Measurements from ENCODE around the gene CCDC158. TPM values are rescaled to one million over a fixed set of nuclear protein-coding genes. Genes with fewer than 3 reads are reported as not detected.

The CCDC158 gene
- total and polyA plus RNA-seq, 2 experiments from 2014 or later: 0.21 to 0.27 TPM

DNA sequence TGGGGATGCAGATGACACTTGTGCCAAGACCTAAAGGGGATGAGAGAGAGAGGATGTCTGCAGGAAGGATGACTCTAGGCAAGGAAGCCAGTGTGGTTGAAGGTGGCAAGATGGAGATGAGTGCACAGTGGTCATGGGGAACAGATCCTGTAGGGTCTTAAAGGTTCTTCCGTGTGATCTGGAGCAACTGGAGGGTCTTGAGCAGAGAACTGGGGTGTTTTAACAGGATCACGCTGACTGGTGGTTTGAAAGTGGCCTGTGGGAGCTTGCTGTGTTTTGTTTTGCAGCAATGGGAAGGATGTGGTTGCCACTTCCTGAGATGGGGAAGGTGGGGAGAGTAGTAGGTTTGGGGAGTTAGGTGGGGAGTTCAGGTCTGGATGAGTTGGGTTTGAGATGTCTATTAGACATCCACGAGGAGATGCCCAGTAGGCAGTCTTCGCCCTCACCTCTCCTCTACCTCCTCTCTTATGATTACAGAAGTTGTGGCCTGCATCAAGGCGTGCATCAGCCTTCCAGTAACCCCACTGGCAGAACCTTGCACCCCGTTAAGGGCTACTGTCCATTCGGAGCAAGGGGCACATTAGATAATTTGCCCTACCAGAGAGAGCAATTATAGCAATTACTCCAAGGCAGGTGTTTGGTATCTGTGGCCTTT, 115.8 kb downstream of the CCDC158 start:
- DNase-seq (ENCODE audit: low spot score): no peak
- peak overlapping the region; percentile 94 for H3K4me3 ChIP-seq
- H3K27me3 Mint-ChIP-seq (ENCODE audit: insufficient read depth, low read depth, poor library complexity): peaks cover 24% of the 10 kb centered on the region
- H3K36me3 Mint-ChIP-seq (ENCODE audit: low read depth): peaks cover 4% of the 10 kb centered on the region; the same call in 1 of the 3 replicates
- no peaks in the 10 kb centered on the region for H3K36me3 ChIP-seq (ENCODE audit: insufficient read depth)
- TF ChIP-seq STAT1 (IDR thresholded peaks at IDR 0.05; ENCODE audit: unreplicated experiment) (no peak), CREB1 (CRISPR knock-in tag; IDR thresholded peaks at IDR 0.05; ENCODE audit: low read depth) (no peak), EZH2 (IDR thresholded peaks at IDR 0.05; ENCODE audit: low read depth, unreplicated experiment) (no peak), ZNF331 (CRISPR knock-in tag; IDR thresholded peaks at IDR 0.05; ENCODE audit: low read depth) (no peak), NANOG (IDR thresholded peaks at IDR 0.05; ENCODE audit: borderline replicate concordance) (no peak), EZH2phosphoT487 (IDR thresholded peaks at IDR 0.05; ENCODE audit: unreplicated experiment) (no peak), POLR2AphosphoS5 (IDR thresholded peaks at IDR 0.05; ENCODE audit: low read depth) (no peak), JUNB (IDR thresholded peaks at IDR 0.05; ENCODE audit: unreplicated experiment) (no peak), ZNF114 (CRISPR knock-in tag; IDR thresholded peaks at IDR 0.05) (no peak)
- TF ChIP-seq, protein P1, sequence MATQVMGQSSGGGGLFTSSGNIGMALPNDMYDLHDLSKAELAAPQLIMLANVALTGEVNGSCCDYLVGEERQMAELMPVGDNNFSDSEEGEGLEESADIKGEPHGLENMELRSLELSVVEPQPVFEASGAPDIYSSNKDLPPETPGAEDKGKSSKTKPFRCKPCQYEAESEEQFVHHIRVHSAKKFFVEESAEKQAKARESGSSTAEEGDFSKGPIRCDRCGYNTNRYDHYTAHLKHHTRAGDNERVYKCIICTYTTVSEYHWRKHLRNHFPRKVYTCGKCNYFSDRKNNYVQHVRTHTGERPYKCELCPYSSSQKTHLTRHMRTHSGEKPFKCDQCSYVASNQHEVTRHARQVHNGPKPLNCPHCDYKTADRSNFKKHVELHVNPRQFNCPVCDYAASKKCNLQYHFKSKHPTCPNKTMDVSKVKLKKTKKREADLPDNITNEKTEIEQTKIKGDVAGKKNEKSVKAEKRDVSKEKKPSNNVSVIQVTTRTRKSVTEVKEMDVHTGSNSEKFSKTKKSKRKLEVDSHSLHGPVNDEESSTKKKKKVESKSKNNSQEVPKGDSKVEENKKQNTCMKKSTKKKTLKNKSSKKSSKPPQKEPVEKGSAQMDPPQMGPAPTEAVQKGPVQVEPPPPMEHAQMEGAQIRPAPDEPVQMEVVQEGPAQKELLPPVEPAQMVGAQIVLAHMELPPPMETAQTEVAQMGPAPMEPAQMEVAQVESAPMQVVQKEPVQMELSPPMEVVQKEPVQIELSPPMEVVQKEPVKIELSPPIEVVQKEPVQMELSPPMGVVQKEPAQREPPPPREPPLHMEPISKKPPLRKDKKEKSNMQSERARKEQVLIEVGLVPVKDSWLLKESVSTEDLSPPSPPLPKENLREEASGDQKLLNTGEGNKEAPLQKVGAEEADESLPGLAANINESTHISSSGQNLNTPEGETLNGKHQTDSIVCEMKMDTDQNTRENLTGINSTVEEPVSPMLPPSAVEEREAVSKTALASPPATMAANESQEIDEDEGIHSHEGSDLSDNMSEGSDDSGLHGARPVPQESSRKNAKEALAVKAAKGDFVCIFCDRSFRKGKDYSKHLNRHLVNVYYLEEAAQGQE (IDR thresholded peaks at IDR 0.05; ENCODE audit: unreplicated experiment): no peak
- TF ChIP-seq, protein P2, sequence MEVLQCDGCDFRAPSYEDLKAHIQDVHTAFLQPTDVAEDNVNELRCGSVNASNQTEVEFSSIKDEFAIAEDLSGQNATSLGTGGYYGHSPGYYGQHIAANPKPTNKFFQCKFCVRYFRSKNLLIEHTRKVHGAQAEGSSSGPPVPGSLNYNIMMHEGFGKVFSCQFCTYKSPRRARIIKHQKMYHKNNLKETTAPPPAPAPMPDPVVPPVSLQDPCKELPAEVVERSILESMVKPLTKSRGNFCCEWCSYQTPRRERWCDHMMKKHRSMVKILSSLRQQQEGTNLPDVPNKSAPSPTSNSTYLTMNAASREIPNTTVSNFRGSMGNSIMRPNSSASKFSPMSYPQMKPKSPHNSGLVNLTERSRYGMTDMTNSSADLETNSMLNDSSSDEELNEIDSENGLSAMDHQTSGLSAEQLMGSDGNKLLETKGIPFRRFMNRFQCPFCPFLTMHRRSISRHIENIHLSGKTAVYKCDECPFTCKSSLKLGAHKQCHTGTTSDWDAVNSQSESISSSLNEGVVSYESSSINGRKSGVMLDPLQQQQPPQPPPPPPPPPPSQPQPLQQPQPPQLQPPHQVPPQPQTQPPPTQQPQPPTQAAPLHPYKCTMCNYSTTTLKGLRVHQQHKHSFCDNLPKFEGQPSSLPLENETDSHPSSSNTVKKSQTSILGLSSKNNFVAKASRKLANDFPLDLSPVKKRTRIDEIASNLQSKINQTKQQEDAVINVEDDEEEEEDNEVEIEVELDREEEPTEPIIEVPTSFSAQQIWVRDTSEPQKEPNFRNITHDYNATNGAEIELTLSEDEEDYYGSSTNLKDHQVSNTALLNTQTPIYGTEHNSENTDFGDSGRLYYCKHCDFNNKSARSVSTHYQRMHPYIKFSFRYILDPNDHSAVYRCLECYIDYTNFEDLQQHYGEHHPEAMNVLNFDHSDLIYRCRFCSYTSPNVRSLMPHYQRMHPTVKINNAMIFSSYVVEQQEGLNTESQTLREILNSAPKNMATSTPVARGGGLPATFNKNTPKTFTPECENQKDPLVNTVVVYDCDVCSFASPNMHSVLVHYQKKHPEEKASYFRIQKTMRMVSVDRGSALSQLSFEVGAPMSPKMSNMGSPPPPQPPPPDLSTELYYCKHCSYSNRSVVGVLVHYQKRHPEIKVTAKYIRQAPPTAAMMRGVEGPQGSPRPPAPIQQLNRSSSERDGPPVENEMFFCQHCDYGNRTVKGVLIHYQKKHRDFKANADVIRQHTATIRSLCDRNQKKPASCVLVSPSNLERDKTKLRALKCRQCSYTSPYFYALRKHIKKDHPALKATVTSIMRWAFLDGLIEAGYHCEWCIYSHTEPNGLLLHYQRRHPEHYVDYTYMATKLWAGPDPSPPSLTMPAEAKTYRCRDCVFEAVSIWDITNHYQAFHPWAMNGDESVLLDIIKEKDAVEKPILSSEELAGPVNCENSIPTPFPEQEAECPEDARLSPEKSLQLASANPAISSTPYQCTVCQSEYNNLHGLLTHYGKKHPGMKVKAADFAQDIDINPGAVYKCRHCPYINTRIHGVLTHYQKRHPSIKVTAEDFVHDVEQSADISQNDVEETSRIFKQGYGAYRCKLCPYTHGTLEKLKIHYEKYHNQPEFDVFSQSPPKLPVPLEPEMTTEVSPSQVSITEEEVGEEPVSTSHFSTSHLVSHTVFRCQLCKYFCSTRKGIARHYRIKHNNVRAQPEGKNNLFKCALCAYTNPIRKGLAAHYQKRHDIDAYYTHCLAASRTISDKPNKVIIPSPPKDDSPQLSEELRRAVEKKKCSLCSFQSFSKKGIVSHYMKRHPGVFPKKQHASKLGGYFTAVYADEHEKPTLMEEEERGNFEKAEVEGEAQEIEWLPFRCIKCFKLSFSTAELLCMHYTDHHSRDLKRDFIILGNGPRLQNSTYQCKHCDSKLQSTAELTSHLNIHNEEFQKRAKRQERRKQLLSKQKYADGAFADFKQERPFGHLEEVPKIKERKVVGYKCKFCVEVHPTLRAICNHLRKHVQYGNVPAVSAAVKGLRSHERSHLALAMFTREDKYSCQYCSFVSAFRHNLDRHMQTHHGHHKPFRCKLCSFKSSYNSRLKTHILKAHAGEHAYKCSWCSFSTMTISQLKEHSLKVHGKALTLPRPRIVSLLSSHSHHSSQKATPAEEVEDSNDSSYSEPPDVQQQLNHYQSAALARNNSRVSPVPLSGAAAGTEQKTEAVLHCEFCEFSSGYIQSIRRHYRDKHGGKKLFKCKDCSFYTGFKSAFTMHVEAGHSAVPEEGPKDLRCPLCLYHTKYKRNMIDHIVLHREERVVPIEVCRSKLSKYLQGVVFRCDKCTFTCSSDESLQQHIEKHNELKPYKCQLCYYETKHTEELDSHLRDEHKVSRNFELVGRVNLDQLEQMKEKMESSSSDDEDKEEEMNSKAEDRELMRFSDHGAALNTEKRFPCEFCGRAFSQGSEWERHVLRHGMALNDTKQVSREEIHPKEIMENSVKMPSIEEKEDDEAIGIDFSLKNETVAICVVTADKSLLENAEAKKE (CRISPR knock-in tag; IDR thresholded peaks at IDR 0.05): no peak
- TF ChIP-seq, protein P3, sequence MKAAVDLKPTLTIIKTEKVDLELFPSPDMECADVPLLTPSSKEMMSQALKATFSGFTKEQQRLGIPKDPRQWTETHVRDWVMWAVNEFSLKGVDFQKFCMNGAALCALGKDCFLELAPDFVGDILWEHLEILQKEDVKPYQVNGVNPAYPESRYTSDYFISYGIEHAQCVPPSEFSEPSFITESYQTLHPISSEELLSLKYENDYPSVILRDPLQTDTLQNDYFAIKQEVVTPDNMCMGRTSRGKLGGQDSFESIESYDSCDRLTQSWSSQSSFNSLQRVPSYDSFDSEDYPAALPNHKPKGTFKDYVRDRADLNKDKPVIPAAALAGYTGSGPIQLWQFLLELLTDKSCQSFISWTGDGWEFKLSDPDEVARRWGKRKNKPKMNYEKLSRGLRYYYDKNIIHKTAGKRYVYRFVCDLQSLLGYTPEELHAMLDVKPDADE (IDR thresholded peaks at IDR 0.05): no peak
- TF ChIP-seq, protein P4, sequence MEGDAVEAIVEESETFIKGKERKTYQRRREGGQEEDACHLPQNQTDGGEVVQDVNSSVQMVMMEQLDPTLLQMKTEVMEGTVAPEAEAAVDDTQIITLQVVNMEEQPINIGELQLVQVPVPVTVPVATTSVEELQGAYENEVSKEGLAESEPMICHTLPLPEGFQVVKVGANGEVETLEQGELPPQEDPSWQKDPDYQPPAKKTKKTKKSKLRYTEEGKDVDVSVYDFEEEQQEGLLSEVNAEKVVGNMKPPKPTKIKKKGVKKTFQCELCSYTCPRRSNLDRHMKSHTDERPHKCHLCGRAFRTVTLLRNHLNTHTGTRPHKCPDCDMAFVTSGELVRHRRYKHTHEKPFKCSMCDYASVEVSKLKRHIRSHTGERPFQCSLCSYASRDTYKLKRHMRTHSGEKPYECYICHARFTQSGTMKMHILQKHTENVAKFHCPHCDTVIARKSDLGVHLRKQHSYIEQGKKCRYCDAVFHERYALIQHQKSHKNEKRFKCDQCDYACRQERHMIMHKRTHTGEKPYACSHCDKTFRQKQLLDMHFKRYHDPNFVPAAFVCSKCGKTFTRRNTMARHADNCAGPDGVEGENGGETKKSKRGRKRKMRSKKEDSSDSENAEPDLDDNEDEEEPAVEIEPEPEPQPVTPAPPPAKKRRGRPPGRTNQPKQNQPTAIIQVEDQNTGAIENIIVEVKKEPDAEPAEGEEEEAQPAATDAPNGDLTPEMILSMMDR (conservative IDR thresholded peaks at IDR 0.05; ENCODE audit: low read depth in 2 of 2): no peak
- H3K4me1 ChIP-seq (ENCODE audit: insufficient read depth): peaks cover 13% of the 10 kb centered on the region; the same call in 1 of the 2 replicates
- H4K20me1 ChIP-seq (replicated peaks; ENCODE audit: insufficient read depth): peaks cover 10% of the 10 kb centered on the region; the same call in 1 of the 2 replicates
- no peaks in the 10 kb centered on the region for H3K9me2 ChIP-seq (ENCODE audit: insufficient read depth)
- H2AFZ ChIP-seq: no peak overlapping the region
- H3K27ac Mint-ChIP-seq: no peak overlapping the region
- H3K9me3 Mint-ChIP-seq: no peaks in the 10 kb centered on the region
- ATAC-seq: no peak
- H3K4me3 Mint-ChIP-seq: peak overlapping the region; percentile 87
- H3K27me3 ChIP-seq (ENCODE audit: insufficient read depth): peaks cover 30% of the 10 kb centered on the region
- peak overlapping the region; percentile 95 for H3K4me2 ChIP-seq
- H3K79me2 ChIP-seq (replicated peaks; ENCODE audit: insufficient read depth): no peaks in the 10 kb centered on the region
- H3F3A ChIP-seq (replicated peaks; ENCODE audit: low read depth): no peaks in the 10 kb centered on the region
- no peak overlapping the region for H3K27ac ChIP-seq (ENCODE audit: low read depth)
- peaks cover 3% of the 10 kb centered on the region; the same call in 2 of the 3 replicates for H3K4me1 Mint-ChIP-seq
